ENCODE results near the gene EPS8L2. TPM values are rescaled to one million over a fixed set of nuclear protein-coding genes. Genes with fewer than 3 reads are reported as not detected.

Gene EPS8L2
- total and polyA plus RNA-seq, 2 of the 4 experiments (the other 2 are of a cell fraction) = 17.2 to 39.4 TPM

- H3K4me1 ChIP-seq (ENCODE audit: control insufficient read depth, insufficient read depth, low read length) = peaks cover 5% of the 10 kb centered on the region
- no peaks in the 10 kb centered on the region for H3K9me3 ChIP-seq (ENCODE audit: control insufficient read depth, insufficient read depth, low read length)
- no peaks in the 10 kb centered on the region for H3K27me3 ChIP-seq (ENCODE audit: control insufficient read depth, insufficient read depth, low read length)
- no peak overlapping the region for H2BK15ac ChIP-seq (ENCODE audit: low read depth, low read length)
- peaks cover 3% of the 10 kb centered on the region; the same call in 1 of the 2 replicates for H3K9me1 ChIP-seq (ENCODE audit: insufficient read depth, low read length)
- peaks cover 61% of the 10 kb centered on the region for H3K36me3 ChIP-seq (ENCODE audit: control insufficient read depth, insufficient read depth, low read length)
- H3K4me2 ChIP-seq (ENCODE audit: low read depth, low read length) = no peak overlapping the region
- H2AFZ ChIP-seq (replicated peaks; ENCODE audit: low read length, poor library complexity) = peak overlapping the region; percentile 52
- no peak overlapping the region for H2AK5ac ChIP-seq (ENCODE audit: low read depth, low read length)
- H4K5ac ChIP-seq (ENCODE audit: low read depth, low read length) = no peak overlapping the region
- H3K27ac ChIP-seq (ENCODE audit: insufficient read depth, low read length) = no peak overlapping the region
- intact Hi-C loops (cut with micrococcal nuclease) = no loop called here
- ATAC-seq (ENCODE audit: low read depth) (no peak; the same call in 1 of the 2 replicates), DNase-seq (no peak)
- CTCF ChIA-PET = no interaction called here
- no peak overlapping the region for H3K14ac ChIP-seq (replicated peaks; ENCODE audit: low read depth, low read length)
- H3K9ac ChIP-seq (ENCODE audit: low read depth, low read length) = no peak overlapping the region
- no peak overlapping the region for H3K4me3 ChIP-seq (ENCODE audit: insufficient read depth, low read depth, low read length)
- dilution Hi-C loops (cut with HindIII; ENCODE audit: low sequenced_read_pairs, unreplicated experiment) = no loop called here
- H3K18ac ChIP-seq (ENCODE audit: low read depth, low read length) = no peak overlapping the region
- WGBS, 2 experiments (ENCODE audit: extremely low coverage in 2 of 2, insufficient read length in 1 of 2) = 92% methylated on average over 2 of the region's 8 CpGs; no CpG with 5 or more reads in 1 of the 2 experiments
- H4K20me1 ChIP-seq (ENCODE audit: insufficient read depth, low read length) = peaks cover 48% of the 10 kb centered on the region
- peaks cover 4 to 53% of the 10 kb centered on the region in 2 experiments; a peak in 3 of 4 replicates for H3K79me1 ChIP-seq (ENCODE audit: low read depth in 1 of 2, low read length in 2 of 2)
- in situ Hi-C loops (cut with MboI; ENCODE audit: low sequenced_read_pairs) = no loop called here
- no peak overlapping the region for H3K4ac ChIP-seq (ENCODE audit: low read depth, low read length)
- BruUV-seq (replicated peaks) = no TSS peak
- no peak overlapping the region for H4K91ac ChIP-seq (ENCODE audit: insufficient read depth, low read depth, low read length)
- H2AK9ac ChIP-seq (replicated peaks; ENCODE audit: low read depth, low read length, poor library complexity) = no peak overlapping the region
- no peak overlapping the region for H2BK120ac ChIP-seq (ENCODE audit: low read depth, low read length)
- H3K23ac ChIP-seq (ENCODE audit: low read depth, low read length) = no peak overlapping the region
- no peak overlapping the region for H3K56ac ChIP-seq (ENCODE audit: extremely low read depth, insufficient read depth, low read length)
- H2BK5ac ChIP-seq (ENCODE audit: low read depth, low read length, poor library complexity, severe bottlenecking) = no peak overlapping the region
- POLR2A ChIA-PET (ENCODE audit: unreplicated experiment) = no interaction called here
- H2BK20ac ChIP-seq (ENCODE audit: low read depth, low read length) = no peak overlapping the region
- TF ChIP-seq MAZ (IDR thresholded peaks at IDR 0.05; ENCODE audit: borderline replicate concordance, low read depth, low read length) (no peak), RFX5 (IDR thresholded peaks at IDR 0.05; ENCODE audit: low read depth, low read length) (no peak), MAFK (IDR thresholded peaks at IDR 0.05; ENCODE audit: low read depth, low read length) (no peak), RCOR1 (IDR thresholded peaks at IDR 0.05; ENCODE audit: insufficient replicate concordance, low read length) (no peak), POLR2A (IDR thresholded peaks at IDR 0.05; ENCODE audit: low read depth, low read length) (no peak)
- TF ChIP-seq, protein P1, sequence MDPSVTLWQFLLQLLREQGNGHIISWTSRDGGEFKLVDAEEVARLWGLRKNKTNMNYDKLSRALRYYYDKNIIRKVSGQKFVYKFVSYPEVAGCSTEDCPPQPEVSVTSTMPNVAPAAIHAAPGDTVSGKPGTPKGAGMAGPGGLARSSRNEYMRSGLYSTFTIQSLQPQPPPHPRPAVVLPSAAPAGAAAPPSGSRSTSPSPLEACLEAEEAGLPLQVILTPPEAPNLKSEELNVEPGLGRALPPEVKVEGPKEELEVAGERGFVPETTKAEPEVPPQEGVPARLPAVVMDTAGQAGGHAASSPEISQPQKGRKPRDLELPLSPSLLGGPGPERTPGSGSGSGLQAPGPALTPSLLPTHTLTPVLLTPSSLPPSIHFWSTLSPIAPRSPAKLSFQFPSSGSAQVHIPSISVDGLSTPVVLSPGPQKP (IDR thresholded peaks at IDR 0.05; ENCODE audit: borderline replicate concordance, low read depth, low read length) = no peak
- TF ChIP-seq, protein P2, sequence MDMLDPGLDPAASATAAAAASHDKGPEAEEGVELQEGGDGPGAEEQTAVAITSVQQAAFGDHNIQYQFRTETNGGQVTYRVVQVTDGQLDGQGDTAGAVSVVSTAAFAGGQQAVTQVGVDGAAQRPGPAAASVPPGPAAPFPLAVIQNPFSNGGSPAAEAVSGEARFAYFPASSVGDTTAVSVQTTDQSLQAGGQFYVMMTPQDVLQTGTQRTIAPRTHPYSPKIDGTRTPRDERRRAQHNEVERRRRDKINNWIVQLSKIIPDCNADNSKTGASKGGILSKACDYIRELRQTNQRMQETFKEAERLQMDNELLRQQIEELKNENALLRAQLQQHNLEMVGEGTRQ (IDR thresholded peaks at IDR 0.05; ENCODE audit: low read depth, low read length) = no peak
- no peak overlapping the region for H4K8ac ChIP-seq (ENCODE audit: low read depth in 2 of 2, low read length in 2 of 2)
These were observed 59.7 kb downstream of the EPS8L2 start for GRCh38 chr11:765802-766091.
